K562 (cell line): Measurements from ENCODE around the gene RPL27. TPM values are rescaled to one million over a fixed set of nuclear protein-coding genes. Genes with fewer than 3 reads are reported as not detected.

ENCODE experiments used
- ATAC-seq: fragments of 200-7000 bp; cut with Tn5 transposase; 3 replicates; pipeline ENCODE4 v1.9.1; 2020; ENCODE audit warnings: moderate library complexity
- BruUV-seq: library from RNA; stranded (reverse); fragments of 400-500 nt; replicated peaks from 2 replicates; lab custom pipeline; 2021; lab: Mats Ljungman, UMichigan
- CTCF ChIA-PET: fragments of 300-600 bp; formaldehyde crosslinking; extraction: SDS; loops from one replicate; lab custom pipeline; 2021; ENCODE audit warnings: low intra/inter-chr PET ratio; lab: Yijun Ruan, JAX
- POLR2A ChIA-PET: fragments of 300-600, 350-650 bp; sonication (Branson Sonifier 250); formaldehyde crosslinking; extraction: SDS; loops from one replicate; lab custom pipeline; 2021; ENCODE audit warnings: antibody characterized with exemption, inconsistent platforms; lab: Yijun Ruan, JAX
- DNase-seq, 4 experiments: peaks; one replicate each; pipeline versions ENCODE4 v3.0.0 to v3.0.0-alpha.2; 2011 to 2018; ENCODE audit warnings: low spot score in 3 of 4, mixed read lengths in 3 of 4; ENCODE audit errors: extremely low read depth in 1 of 4
- FAIRE-seq: peaks from 2 replicates; lab custom pipeline; 2011; peaks lifted over from hg19 to GRCh38; lab: Jason Lieb, UNC
- H2AFZ ChIP-seq: 2 replicates; pipeline ENCODE4 v1.6.0; 2011; ENCODE audit warnings: low read depth, low read length, control low read depth, inconsistent platforms
- H3K27ac ChIP-seq: fragments of 200-600 bp; 3 replicates; pipeline ENCODE4 v1.8.0; 2011; ENCODE audit warnings: low read depth, mild to moderate bottlenecking, control low read depth, inconsistent platforms, low read length, moderate library complexity, mixed read lengths; ENCODE audit errors: extremely low read depth
- H3K27me3 ChIP-seq, 2 experiments: fragments of 300-600 bp in 1 of 2; 2 replicates in 1 of 2; 3 replicates in 1 of 2; pipeline versions ENCODE4 v1.6.0 to v1.8.0; 2011; ENCODE audit warnings: inconsistent platforms in 2 of 2, low read length in 2 of 2, mild to moderate bottlenecking in 1 of 2, mixed read lengths in 1 of 2, moderate library complexity in 1 of 2; ENCODE audit not compliant: control insufficient read depth in 2 of 2, insufficient read depth in 2 of 2
- H3K36me3 ChIP-seq: fragments of 300-600 bp; 3 replicates; pipeline ENCODE4 v1.8.0; 2011; ENCODE audit warnings: mild to moderate bottlenecking, low read length, inconsistent platforms; ENCODE audit not compliant: control insufficient read depth, insufficient read depth
- H3K4me1 ChIP-seq, 2 experiments: fragments of 200-600 bp in 1 of 2; replicated peaks in 1 of 2; 2 replicates in 1 of 2; 3 replicates in 1 of 2; pipeline versions ENCODE4 v1.5.1 to v1.8.0; 2011; ENCODE audit warnings: inconsistent platforms in 2 of 2, low read length in 2 of 2, mild to moderate bottlenecking in 1 of 2, mixed read lengths in 1 of 2, moderate library complexity in 1 of 2; ENCODE audit not compliant: control insufficient read depth in 2 of 2, insufficient read depth in 2 of 2
- H3K4me2 ChIP-seq: 2 replicates; pipeline ENCODE4 v1.6.1; 2011; ENCODE audit warnings: low read length, control low read depth, inconsistent platforms, mixed read lengths; ENCODE audit not compliant: insufficient read depth
- H3K4me3 ChIP-seq: fragments of 200-600 bp; sonication (generic), shearing (Covaris generic); 2 replicates; pipeline ENCODE4 v1.5.1; 2016; ENCODE audit warnings: control low read depth, inconsistent platforms
- H3K79me2 ChIP-seq: fragments of 200-600 bp; 3 replicates; pipeline ENCODE4 v1.8.0; 2011; ENCODE audit warnings: low read length, inconsistent platforms; ENCODE audit not compliant: control insufficient read depth, insufficient read depth
- H3K9ac ChIP-seq, 2 experiments: 2 replicates each; pipeline versions ENCODE4 v1.6.0 to v1.6.1; 2011; ENCODE audit warnings: low read depth in 2 of 2, low read length in 2 of 2, control low read depth in 1 of 2, inconsistent platforms in 1 of 2, mild to moderate bottlenecking in 1 of 2, mixed read lengths in 1 of 2; ENCODE audit not compliant: insufficient read depth in 1 of 2
- H3K9me1 ChIP-seq: one replicate; pipeline ENCODE4 v1.6.0; 2011; ENCODE audit warnings: inconsistent platforms, mild to moderate bottlenecking, low read length, moderate library complexity; ENCODE audit not compliant: control insufficient read depth, insufficient read depth
- H3K9me3 ChIP-seq: replicated peaks from 2 replicates; pipeline ENCODE4 v1.5.1; 2011; ENCODE audit warnings: low read depth, low read length, inconsistent platforms; ENCODE audit not compliant: control insufficient read depth, insufficient read depth
- H4K20me1 ChIP-seq: replicated peaks from 2 replicates; pipeline ENCODE4 v1.6.1; 2011; ENCODE audit warnings: low read length, inconsistent platforms, mixed read lengths; ENCODE audit not compliant: control insufficient read depth, insufficient read depth
- E4F1 ChIP-seq: fragments of 250-450 bp; sonication (Bioruptor Pico); IDR thresholded peaks from 2 replicates; pipeline ENCODE4 v1.5.0; 2021; ENCODE audit warnings: mild to moderate bottlenecking, borderline replicate concordance
- WGBS: fragments of 100-300 bp; shearing (Covaris generic); methylation state at CpG from one replicate; pipeline ENCODE4 v1.1.6; 2016; ENCODE audit warnings: low coverage, mixed read lengths; ENCODE audit not compliant: insufficient coverage; ENCODE audit errors: missing lambda C conversion rate; 5-methylcytosine and 5-hydroxymethylcytosine counted together
- in situ Hi-C: fragments of 300-500 bp; cut with MboI; formaldehyde crosslinking; loops from 4 replicates; pipeline ENCODE4 v1.15.0; 2018; ENCODE audit warnings: inconsistent platforms, mixed read lengths
- intact Hi-C: fragments of 100-400 bp; cut with micrococcal nuclease; formaldehyde crosslinking; loops from 2 replicates; pipeline ENCODE4 v1.14.2; 2022
- polyA plus RNA-seq, 8 experiments: library from polyadenylated mRNA; depleted of rRNA in 4 of 8; stranded (reverse) in 5 of 8; unstranded in 3 of 8; fragments of >200 nt; fragmentation: Nextera tagmentation in 2 of 8; fragmentation: Illumina TruSeq in 1 of 8; extraction: Ambion mirVana in 2 of 8; extraction: Trizol in 1 of 8; gene quantifications; 2 replicates each; pipeline versions ENCODE4 v1.2.1 to v1.2.3, GENCODE V29; 2011 to 2014; ENCODE audit warnings: inconsistent platforms in 1 of 8, missing spikeins in 1 of 8
- total RNA-seq, 7 experiments: library from RNA; depleted of rRNA in 6 of 7; stranded (reverse); fragments of >200 nt in 6 of 7; fragmentation: Illumina TruSeq in 2 of 7; extraction: Trizol in 2 of 7; gene quantifications; 2 replicates each; pipeline versions ENCODE4 v1.2.1 to v1.2.3, GENCODE V29; 2011 to 2021; ENCODE audit warnings: low replicate concordance in 1 of 7

Gene RPL27
- total and polyA plus RNA-seq, 9 of the 15 experiments (the other 6 are each of a cell fraction or from before 2014, with no cell fraction given), result 1,539 to 6,155 (median 3,710) TPM

- in situ Hi-C loops, result no loop called here
Measured at GRCh38 chr17:43026595-43026994, 28.4 kb downstream of the RPL27 start.

More at GRCh38 chr17:43026595-43026994, 28.4 kb downstream of the RPL27 start:
- ChIA-PET CTCF (no interaction called here), POLR2A (interaction anchor here (1.0 kb wide), 1 partner anchor 62 kb away, joined by 3 read pairs; no protein-coding TSS in a partner anchor)
- Histone ChIP-seq H3K9me3 (no peaks in the 10 kb centered on the region), H3K27me3 (no peaks in the 10 kb centered on the region), H2AFZ (no peak overlapping the region), H3K79me2 (peaks cover 6% of the 10 kb centered on the region; the same call in 2 of the 3 replicates), H4K20me1 (no peaks in the 10 kb centered on the region), H3K27ac (no peak overlapping the region), H3K4me3 (no peak overlapping the region), H3K9ac (no peak overlapping the region), H3K4me2 (no peak overlapping the region), H3K36me3 (no peaks in the 10 kb centered on the region), H3K9me1 (no peaks in the 10 kb centered on the region)
- DNase-seq (no peak), ATAC-seq (no peak), FAIRE-seq (no peak)
- BruUV-seq, result no TSS peak
- 70% methylated on average over 5 of the region's 5 CpGs for WGBS
- intact Hi-C loops, result no loop called here
- no peak for TF ChIP-seq E4F1 (CRISPR knock-in tag)
- TF ChIP-seq, all 486 proteins: peak for 0
- peaks cover 3 to 51% of the 10 kb centered on the region in 2 experiments for H3K4me1 ChIP-seq
